HTERT RPE-1 (cell line): ENCODE measurements around the gene AR.
"Not testable (repeated sequence)": the region's sequence is repeated elsewhere in the genome, so short reads cannot be mapped to it uniquely, and the experiment has no call there.

Source experiments
- in situ Hi-C: fragments of 300-500 bp; cut with MboI; formaldehyde crosslinking; loops from 4 replicates; pipeline ENCODE4 v1.14.3; 2020; ENCODE audit warnings: low sequenced_read_pairs

AR gene

GRCh38 chrX:67635424-67635823 lies 91.6 kb downstream of the AR start:
- in situ Hi-C loops, result no loop called here

GRCh38 chrX:67636532-67636931 lies 92.7 kb downstream of the AR start:
- in situ Hi-C loops, result no loop called here

GRCh38 chrX:67637293-67637692 lies 93.5 kb downstream of the AR start:
- in situ Hi-C loops, result not testable (repeated sequence)

GRCh38 chrX:67648361-67648760 lies 104.5 kb downstream of the AR start:
- in situ Hi-C loops, result no loop called here

- in situ Hi-C loops, result no loop called here
These were observed 107.8 kb downstream of the AR start for GRCh38 chrX:67651437-67652142.

GRCh38 chrX:67652543-67652942 lies 108.7 kb downstream of the AR start:
- in situ Hi-C loops, result no loop called here

- in situ Hi-C loops, result no loop called here
These were observed 110.5 kb downstream of the AR start for GRCh38 chrX:67654301-67654700.

- in situ Hi-C loops, result no loop called here
These were observed 121.8 kb downstream of the AR start for GRCh38 chrX:67665583-67665982.

GRCh38 chrX:67670717-67671116 lies 126.9 kb downstream of the AR start:
- in situ Hi-C loops, result not testable (repeated sequence)

- in situ Hi-C loops, result no loop called here
These were observed 130.0 kb downstream of the AR start for GRCh38 chrX:67673741-67674274.

- in situ Hi-C loops, result no loop called here
These were observed 130.9 kb downstream of the AR start for GRCh38 chrX:67674741-67675140.

- in situ Hi-C loops, result no loop called here
These were observed 140.3 kb downstream of the AR start for GRCh38 chrX:67684136-67684535.

GRCh38 chrX:67692246-67692645 lies 148.4 kb downstream of the AR start:
- in situ Hi-C loops, result no loop called here

- in situ Hi-C loops, result no loop called here
These were observed 150.1 kb downstream of the AR start for GRCh38 chrX:67693928-67694327.

- in situ Hi-C loops, result no loop called here
These were observed 153.6 kb downstream of the AR start for GRCh38 chrX:67697452-67697851.

GRCh38 chrX:67700602-67701001 lies 156.8 kb downstream of the AR start:
- in situ Hi-C loops, result no loop called here

- in situ Hi-C loops, result no loop called here
These were observed 170.2 kb downstream of the AR start for GRCh38 chrX:67714004-67714403.

- in situ Hi-C loops, result no loop called here
These were observed 173.8 kb downstream of the AR start for GRCh38 chrX:67717571-67717970.

- in situ Hi-C loops, result no loop called here
These were observed 175.1 kb downstream of the AR start for GRCh38 chrX:67718926-67719325.

- in situ Hi-C loops, result no loop called here
These were observed 176.5 kb downstream of the AR start for GRCh38 chrX:67720344-67720743.

GRCh38 chrX:67721321-67721720 lies 177.5 kb downstream of the AR start:
- in situ Hi-C loops, result no loop called here

- in situ Hi-C loops, result no loop called here
These were observed 179.9 kb downstream of the AR start for GRCh38 chrX:67723580-67724351.
